Body of pancreas (tissue), 4 donors: Measurements from ENCODE around the gene FOXB1.

Source experiments
- POLR2A ChIP-seq, 3 donors: fragments of 450-650 bp; IDR thresholded peaks; one replicate each; pipeline ENCODE4 v1.6.1; 2016; ENCODE audit warnings: antibody characterized with exemption in 3 of 3, mild to moderate bottlenecking in 2 of 3
- TF ChIP-seq, protein P1 (sequence below), 7 experiments: fragments of 450-650 bp in 4 of 7; fragments of 200-600 bp in 3 of 7; sonication (generic) in 3 of 7; IDR thresholded peaks; one replicate each; pipeline ENCODE4 v1.5.1; 2016 to 2019; ENCODE audit warnings: antibody characterized with exemption in 7 of 7

DNA sequence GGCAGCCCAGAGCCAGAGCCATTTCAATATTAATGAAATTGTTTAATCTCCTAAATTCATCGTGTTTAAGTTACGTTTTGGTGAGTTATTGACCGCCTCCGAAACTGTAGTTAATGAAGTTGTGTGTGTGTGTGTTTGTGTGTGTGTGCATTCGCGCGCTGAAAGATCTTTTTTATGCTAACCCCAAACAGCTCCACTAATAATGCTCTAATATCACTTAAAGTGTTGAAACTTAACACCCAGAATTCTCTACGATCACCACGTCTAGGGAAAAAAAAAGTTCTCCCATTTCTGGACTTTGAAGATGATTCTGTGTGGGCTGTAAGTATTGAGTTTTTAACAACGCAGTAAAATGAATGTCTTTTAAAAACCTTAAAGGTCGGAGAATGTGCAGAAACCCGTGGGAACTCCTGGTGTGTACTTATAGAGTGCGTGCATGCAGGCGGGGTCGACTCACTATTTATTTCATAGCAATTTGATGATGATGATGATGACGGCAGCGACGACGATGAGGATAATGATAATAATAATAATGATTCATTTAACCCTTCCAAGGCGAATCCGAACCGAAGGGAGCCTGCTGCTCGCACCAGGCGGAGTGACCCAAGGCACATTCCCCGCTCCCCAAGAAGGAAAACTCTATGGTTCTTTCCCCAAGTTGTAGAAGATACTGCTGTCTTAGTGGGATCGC is 1.4 kb upstream of the FOXB1 start:
- TF ChIP-seq POLR2A (IDR thresholded peaks at IDR 0.05) = no peak
- TF ChIP-seq, protein P1, sequence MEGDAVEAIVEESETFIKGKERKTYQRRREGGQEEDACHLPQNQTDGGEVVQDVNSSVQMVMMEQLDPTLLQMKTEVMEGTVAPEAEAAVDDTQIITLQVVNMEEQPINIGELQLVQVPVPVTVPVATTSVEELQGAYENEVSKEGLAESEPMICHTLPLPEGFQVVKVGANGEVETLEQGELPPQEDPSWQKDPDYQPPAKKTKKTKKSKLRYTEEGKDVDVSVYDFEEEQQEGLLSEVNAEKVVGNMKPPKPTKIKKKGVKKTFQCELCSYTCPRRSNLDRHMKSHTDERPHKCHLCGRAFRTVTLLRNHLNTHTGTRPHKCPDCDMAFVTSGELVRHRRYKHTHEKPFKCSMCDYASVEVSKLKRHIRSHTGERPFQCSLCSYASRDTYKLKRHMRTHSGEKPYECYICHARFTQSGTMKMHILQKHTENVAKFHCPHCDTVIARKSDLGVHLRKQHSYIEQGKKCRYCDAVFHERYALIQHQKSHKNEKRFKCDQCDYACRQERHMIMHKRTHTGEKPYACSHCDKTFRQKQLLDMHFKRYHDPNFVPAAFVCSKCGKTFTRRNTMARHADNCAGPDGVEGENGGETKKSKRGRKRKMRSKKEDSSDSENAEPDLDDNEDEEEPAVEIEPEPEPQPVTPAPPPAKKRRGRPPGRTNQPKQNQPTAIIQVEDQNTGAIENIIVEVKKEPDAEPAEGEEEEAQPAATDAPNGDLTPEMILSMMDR (IDR thresholded peaks at IDR 0.05) = no peak
